NOMO-1 treated with DMSO at 0.1 percent for 48 hours (cell line): ENCODE results near the gene C1orf159.
"Not testable (repeated sequence)": the region's sequence is repeated elsewhere in the genome, so short reads cannot be mapped to it uniquely, and the experiment has no call there.

Source experiments
- DNase-seq: peaks from one replicate; lab custom pipeline; 2025; ENCODE audit not compliant: unreplicated experiment; lab: John Stamatoyannopoulos, UW

The C1orf159 gene

DNA sequence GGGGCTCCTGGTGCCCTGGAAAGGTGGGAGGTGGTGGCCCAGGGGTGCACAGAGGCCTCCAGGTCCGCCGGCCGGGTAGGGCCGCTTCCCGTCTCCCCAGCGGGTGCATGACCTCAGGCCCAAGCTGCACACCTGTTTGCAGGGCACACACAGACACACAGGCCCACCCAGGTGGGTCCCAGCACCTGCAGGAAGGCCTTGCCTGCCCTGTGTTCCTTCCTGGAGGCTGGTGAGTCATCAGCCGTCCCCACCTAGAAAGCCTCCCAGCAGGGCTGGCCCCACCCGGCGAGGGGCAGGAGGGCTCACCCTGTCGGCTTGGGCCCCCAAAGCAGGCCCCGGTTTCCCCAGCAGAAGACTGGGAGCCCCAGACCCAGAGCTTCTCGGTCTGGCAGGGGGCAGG is 34.2 kb upstream of the C1orf159 start:
- no peak for DNase-seq

DNA sequence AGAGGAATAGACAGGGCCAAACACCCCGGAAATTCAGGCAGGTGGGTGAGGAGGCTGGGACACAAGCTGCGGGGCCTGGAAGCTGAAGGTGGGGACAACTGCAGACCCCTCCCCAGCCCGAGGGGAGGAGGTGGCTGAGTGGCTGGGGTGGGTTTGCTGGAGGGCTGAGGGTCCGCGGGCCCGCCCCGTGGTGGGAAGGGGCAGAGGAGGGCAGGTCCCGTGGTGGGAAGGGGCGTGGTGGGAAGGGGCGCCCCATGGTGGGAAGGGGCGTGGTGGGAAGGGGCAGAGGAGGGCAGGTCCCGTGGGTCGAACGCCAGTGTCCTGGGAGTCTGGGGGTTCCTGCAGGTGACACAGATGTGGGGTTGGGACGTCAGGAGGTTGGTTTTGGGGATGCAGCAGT is 33.5 kb upstream of the C1orf159 start:
- no peak for DNase-seq

DNA sequence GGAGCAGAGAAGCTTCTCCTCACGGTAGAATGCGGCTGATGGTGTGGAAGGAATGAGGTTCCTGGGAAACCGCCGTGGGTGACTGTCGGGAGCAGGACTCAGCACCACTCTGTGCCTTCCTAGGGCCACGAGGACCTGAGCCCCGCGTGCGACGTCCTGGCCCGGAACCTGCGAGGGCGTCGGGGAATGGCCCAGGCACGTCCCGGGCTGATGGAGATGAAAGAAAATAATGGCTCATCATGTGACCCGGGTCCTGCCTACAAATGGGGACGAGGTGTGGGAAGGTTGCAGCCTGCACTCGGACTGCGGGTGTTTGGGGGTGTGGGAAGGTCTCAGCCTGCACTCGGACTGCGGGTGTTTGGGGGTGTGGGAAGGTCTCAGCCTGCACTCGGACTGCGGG is 32.7 kb upstream of the C1orf159 start:
- DNase-seq = no peak

DNA sequence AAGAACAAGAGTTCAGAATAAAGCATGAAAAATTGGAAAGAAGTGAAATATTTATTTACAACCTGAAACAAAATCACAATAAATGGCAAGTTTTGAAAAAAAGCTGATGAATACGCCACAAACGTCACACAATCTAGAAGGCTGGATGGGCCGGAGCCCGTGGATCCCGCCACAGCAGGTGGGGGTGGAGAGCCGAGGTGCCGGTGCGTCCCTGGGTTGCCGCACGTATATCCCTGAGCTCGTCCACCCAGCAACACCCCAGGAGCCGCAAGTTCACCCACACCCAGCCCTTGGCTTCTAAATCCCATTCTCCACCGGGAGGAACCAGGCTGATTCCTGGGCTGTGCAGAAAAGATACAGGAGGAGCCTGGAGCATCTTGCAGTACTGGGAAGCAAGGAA is 32.2 kb upstream of the C1orf159 start:
- no peak for DNase-seq

DNA sequence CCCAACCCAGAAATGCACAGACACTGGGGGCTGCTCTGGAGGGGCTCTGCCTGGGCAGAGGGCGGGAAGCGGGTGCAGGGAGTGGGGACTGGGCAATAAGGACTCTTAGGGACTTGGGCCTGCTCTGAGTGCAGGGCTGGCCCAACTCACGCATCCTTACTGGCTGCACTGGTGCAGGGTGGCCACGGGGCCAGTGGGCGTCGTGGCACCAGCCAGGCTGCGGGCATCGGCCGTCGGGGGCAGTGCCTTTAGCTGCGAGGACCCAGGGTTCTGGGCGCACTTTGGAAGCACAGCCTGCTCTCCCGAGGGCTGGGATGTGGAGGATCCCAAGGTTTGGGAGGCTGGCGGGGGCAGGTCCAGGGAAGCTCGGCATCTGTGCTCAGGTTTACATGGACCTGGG is 30.7 kb upstream of the C1orf159 start:
- DNase-seq = no peak

DNA sequence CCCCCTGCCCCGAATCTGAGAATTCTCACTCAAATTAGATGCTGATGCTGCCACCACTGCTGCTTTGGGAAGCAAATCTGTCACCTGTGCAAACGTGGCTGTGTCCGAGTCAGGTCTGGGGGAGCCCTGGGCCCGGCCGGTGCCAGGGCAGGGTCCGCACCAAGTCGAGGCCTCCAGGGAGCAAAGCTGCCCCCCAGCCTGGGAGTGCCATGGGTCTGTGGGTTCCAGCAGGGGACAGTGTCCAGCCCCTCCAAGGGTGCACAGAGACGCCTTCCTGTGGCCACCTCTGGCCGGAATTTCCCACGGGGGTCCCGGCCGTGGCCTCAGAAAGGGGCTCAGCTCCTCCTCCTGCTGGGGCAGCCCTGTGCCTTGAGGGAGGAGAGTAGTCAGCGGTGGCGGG is 30.1 kb upstream of the C1orf159 start:
- no peak for DNase-seq

DNA sequence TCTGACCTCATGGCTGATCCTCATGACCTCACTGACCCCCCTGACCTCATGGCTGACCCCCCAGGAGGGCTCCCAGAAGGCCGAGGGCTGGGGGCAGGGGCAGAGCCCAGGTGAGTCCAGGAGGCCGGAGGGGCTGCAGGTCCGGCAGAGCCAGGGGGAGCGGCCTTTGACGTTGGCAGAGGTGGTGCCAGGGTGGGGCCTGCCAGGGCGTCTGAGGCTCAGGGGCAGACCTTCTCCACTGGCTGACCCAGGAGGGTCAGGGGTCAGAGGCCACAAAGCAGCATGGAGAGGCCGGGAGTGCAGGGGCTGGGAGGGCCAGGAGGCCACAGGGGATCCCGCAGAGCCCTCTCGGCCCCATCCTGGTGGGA is 29.6 kb upstream of the C1orf159 start:
- no peak for DNase-seq

DNA sequence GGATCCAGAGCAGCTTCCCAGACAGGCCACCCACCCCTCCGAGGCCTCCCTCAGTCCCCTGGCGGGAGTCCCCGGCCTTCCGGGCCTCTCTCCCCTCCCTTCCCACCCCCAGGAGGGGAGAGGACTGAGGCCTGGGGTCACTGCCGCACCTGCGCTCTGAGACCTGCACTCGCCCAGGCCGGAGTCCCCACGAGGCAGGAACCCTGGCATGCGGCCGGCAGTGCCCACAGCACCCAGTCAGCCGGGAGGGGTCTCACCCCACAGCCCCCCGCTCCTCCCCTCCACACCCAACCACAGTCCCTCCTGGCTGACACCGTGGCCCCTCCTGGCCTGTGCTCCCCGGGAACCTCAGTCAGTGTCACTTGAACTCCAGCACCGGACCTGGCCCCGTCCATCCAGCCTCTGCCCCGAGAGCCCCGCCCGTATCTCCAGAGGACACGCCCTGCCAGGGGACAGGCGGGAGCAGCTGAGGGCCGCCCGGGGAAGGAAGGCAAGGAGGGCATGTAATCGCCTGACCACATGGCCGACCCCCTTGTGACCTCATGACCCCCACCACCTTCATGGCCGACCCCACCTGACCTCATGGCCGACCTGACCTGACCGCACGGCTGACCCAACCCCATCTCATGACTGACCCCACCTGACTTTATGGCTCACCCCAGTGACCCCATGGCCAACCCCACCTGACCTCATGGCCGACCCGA is 29.1 kb upstream of the C1orf159 start:
- DNase-seq = no peak

DNA sequence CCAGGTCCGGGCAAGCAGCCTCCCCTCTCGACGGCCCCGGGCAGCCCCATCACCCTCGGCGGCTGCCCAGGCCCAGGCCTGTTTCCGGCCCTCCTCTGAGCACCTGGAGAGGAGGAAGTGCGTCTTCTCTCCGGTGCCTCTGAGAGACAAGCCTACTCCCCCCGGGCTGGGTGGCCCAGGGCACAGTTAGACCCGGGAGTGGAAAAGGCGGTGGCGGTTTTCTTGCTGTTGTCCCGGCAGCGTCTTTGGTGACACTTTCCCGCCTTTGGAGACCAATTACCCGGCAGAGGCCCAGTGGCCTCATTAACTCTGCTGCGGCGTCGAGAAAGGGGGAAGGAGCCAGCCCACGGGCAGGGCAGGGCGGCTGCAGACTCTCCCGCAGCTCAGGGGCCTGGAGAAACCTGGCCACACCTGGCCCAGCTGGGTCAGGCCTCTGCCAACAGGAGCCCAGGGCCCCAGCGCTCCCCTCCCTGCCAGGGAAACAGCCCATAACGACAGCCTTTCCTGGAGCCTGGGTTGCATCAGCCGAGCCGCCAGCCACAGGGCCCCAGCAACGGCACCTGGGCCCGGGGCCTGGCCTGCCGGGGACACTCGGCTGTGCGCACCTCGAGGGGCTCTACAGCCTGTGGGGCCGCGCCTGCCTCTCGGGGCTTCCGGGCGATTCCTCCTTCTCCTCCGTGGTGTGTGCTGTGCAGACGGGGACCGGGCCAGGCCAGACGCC is 28.4 kb upstream of the C1orf159 start:
- DNase-seq = peak; percentile 67

DNA sequence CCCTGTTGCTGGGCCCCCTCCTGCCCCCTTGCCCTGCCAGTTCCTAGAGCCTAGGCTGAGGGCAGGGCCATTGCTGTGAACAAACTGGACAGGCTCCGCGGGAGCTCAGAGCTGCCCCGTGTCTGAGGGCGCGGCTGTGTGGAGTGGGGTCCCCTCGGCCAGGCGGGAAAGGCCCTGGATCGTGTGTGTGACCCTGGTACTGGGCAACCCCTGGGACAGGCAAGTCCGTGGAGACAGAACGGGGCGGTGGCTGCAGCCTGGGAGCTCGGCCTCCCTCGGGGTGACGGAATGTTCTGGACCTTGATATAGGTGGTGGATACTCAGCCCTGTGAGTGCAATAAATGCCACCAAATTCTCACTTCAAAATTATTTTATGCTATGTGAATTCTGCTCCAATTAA is 27.7 kb upstream of the C1orf159 start:
- no peak for DNase-seq

DNA sequence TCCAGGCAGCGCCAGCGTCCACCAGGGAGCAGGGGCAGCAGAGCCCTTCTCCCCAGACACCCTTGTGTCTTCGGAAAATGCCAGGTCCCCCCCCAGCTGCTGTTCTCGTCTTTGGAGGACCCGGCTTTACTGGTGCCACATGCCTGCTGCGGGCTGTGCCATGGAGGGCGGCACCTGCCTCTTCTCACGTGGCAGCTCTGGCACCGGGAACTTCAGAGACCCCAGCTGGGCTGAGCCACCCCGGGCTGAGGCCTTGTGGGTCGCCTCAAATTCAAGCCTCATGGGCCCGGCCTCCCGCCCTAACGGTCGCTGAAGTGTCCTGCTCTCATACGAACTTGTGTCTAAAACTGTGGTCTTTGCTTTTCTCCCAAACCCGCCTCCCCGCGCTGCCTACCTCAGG is 27.0 kb upstream of the C1orf159 start:
- DNase-seq = no peak

DNA sequence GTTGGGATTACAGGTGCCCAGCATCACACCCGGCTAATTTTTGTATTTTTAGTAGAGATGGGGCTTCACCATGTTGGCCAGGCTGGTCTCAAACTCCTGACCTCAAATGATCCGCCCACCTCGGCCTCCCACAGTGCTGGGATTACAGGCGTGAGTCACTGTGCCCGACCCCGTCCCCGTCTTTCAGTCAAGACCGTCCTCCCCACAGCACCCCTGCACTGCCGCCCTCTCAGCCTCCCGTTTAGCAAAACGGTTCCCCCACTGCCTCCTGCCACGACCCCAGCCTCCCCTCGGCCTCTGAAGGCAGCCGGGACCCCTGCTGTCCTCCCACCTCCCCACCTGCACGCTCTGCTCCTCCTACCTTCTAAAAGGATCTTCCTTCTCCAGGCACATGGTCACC is 26.5 kb upstream of the C1orf159 start:
- DNase-seq = not testable (repeated sequence)

DNA sequence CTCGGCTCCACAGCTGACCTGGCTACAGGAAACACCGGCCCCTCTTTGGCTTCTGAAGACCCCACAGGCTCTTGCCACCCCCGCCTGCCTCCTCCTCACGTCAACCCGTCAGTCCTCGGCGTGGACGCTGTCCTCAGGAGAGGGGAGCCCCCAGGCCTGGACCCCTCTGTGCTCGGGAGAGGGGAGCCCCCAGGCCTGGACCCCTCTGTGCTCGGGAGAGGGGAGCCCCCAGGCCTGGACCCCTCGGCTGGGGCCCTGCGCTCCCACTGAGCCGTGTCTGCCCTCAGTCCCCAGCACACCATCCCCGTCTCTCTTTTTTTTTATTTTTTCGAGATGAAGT is 26.0 kb upstream of the C1orf159 start:
- DNase-seq = no peak

DNA sequence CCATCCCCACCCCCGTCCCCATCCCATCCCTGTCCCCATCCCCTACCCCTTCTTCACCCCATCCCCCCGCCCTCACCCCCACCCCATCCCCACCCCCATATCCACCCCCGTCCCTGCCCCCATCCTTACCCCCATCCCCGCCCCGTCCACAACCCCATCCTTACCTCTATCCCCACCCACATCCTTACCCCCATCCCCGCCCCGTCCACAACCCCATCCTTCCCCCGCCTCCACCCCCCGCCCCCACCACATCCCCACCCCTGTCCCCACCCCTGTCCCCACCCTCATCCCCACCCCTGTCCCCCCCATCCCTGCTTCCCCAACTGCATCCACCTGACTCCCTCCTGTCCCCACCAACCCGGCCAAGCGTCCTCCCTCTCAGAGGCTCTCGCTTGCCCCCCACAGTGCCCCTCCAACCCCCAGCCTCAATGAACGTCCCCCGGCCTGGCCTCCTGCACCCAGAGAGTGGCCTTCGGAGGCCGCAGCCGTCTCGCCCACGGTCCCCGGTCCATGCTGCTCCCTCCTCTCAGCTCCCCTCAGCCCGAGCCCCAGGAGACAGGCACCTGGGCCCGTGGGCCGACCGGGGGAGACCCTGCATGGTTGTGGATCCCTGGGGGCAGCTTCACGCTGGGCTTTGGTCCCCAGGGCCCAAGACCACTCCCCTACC is 25.5 kb upstream of the C1orf159 start:
- DNase-seq = no peak

DNA sequence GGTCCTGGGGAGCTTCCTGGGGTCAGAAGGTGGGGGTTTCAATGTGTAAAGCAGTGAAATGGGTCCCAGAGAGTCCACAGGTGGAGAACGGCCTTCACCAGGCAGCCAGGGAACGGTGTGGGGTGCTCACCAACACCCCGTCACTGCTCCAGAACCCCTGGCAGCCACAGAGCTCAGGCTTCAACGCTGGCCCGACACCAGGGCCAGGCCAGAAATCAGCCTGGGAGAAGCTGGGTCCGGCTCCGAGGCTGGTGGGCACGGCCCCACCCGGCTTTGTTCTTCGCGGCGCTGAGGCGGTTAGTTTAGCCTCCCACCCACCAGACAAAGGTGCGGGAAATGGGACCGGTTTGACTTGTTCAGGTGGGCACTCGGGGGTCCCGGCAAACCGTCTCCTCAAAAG is 24.8 kb upstream of the C1orf159 start:
- DNase-seq = no peak

DNA sequence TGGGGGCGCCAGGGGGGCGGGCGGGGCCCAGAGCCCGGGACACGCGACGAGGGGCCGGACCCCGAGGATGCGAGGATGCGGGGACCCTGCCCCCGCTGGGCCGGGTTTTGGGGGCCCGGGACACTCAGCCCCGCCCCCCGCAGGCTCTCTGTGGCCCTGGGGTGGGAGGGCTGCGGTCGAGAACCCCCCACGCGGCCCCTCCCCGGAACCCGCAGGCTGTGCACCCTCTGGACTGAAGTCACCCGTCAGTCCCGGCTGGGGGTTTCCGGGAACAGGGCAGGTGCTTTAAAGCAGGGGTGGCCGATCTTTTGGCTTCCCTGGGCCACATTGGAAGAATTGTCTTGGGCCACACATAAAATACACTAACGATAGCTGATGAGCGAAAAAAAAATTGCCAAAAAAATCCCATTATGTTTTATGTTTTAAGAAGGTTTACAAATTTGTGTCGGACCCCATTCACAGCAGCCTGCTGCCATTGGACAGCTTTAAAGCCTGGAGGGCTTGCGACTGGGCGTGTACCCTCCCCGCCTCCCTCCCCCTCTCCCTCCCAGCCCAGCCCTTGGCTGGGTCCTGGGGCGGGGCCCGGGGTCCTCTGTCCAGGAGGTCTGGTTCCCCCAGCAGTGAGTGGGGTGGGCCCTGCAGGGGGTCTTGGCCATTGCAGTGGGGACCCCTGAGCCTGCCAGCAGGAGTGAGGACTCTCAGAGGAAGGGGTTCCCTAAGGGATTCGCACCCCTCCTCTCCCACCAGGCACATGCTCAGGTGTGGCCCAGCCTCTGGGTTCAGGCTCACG is 21.6 kb upstream of the C1orf159 start:
- DNase-seq = no peak

DNA sequence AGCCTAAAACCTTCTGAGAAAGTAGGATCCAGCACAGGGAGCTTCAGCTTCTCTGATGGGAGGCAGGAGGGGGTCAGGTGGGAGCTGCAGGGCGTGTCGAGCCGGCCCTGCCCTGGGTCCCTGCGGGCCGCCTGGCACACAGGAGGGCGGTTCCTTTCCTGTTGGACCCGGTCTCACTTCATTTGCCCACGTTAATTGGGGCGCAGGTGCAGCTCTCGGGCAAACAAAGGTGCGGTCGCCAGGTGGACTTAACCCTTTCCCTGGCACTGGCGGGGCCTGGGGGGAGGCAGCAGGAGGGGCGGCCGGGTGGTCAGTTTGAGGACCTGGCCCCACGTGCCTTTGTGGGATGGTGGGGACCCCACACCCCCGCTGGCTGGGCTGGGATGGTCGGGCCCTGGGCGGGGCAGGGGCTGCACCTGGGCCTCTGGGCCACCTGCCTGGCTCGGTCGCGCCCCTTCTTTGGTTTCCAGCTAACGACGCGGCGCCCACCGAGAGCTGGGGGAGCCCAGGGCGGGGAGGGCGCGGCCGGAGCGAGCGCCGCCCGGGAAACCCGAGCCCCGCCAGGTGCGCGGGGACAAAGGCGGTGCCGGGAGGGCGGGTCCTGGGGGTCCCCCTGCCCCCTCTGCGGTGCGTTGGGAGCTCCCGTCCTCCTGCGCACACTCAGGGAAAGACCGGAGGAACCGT is 20.8 kb upstream of the C1orf159 start:
- DNase-seq = no peak

DNA sequence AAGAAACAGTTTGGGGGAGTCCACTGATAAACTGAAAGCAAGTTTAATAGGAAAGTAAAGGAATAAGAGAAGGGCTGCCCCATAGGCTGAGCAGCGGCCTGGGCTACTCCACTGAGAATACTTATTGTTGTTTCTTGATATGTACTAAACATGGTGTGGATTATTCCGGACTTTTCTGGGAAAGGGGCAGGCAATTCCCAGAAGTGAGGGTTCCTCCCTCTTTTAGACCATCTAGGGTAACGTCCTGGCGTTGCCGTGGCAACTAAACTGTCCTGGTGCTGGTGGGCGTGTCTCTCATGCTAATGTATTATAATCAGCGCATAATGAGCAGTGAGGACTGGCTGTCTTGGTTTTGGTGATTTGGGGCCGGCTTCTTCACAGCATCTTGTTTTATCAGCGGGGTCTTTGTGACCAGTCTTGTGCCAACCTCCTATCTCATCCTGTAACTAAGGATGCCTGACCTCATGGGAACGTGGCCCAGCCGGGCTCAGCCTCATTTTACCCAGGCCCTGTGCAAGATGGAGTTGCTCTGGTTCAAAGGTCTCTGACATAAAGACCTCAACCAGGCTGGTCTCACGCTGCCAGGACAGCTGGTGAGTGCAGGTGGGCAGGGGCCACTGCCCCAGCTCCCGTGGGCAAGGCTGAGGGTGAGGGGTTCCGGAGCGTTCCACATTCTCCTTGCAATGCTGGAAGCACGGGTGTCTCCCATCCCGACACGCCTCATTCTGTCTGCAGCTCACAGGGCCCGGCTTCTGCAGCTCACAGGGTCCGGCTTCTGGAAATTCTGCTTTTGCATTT is 19.6 kb upstream of the C1orf159 start:
- no peak for DNase-seq

DNA sequence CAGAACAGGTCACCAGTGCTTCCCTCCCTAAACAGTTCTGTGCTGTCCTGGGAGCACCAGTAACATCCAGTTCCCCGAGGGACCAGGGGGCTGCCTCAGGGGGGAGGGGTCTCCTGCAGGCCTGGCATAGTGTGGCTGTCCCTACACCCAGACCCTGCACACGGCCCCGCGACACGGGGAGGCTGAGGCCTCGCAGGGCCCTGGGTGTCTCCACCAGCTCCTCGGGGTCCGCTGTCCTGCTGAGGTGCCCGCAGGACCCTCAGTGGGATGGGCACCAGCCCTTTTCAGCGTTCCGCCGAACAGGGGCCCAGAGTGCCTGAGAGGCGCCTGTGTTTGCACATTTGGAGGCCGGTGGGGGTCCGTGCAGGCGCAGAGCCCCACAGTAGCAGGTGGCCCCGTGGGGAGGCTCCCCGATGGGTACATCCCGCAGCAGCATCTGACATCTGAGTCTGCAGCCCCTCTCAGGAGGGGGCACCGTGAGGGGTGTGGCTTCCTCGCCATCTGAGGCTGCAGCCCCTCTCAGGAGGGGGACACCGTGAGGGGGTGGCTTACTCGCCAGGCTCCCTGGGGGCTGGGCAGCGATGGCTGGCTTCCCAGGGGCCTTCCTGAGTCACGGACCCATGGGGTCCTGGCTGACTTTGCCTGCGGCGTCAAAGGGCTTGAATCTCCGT is 18.5 kb upstream of the C1orf159 start:
- DNase-seq = no peak
